GM12874 (cell line): ENCODE measurements around the gene OGT.

Experiments used
- TF ChIP-seq, protein P1 (sequence below): IDR thresholded peaks from 2 replicates; pipeline ENCODE4 v1.5.1; 2011; ENCODE audit warnings: low read depth, mild to moderate bottlenecking, control low read depth, low read length, moderate library complexity; ENCODE audit not compliant: insufficient read depth

OGT gene

DNA sequence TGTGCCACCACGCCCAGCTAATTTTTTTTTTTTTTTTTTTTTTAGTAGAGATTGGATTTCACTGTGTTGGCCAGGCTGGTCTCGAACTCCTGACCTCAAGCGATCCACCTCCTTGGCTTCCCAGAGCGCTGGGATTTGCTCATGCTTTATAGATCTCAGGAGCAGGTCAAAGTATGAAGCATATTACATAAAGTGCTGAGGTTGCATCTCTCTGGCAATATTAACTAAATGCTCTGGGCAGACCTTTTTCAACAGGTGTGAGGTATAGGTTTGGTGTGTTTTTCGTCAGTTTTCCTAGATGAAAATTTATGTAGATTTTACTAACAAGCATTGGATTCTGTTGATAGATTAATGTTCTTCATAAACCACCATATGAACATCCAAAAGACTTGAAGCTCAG lies 26.0 kb downstream of the OGT start:
- TF ChIP-seq, protein P1, sequence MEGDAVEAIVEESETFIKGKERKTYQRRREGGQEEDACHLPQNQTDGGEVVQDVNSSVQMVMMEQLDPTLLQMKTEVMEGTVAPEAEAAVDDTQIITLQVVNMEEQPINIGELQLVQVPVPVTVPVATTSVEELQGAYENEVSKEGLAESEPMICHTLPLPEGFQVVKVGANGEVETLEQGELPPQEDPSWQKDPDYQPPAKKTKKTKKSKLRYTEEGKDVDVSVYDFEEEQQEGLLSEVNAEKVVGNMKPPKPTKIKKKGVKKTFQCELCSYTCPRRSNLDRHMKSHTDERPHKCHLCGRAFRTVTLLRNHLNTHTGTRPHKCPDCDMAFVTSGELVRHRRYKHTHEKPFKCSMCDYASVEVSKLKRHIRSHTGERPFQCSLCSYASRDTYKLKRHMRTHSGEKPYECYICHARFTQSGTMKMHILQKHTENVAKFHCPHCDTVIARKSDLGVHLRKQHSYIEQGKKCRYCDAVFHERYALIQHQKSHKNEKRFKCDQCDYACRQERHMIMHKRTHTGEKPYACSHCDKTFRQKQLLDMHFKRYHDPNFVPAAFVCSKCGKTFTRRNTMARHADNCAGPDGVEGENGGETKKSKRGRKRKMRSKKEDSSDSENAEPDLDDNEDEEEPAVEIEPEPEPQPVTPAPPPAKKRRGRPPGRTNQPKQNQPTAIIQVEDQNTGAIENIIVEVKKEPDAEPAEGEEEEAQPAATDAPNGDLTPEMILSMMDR: no peak

DNA sequence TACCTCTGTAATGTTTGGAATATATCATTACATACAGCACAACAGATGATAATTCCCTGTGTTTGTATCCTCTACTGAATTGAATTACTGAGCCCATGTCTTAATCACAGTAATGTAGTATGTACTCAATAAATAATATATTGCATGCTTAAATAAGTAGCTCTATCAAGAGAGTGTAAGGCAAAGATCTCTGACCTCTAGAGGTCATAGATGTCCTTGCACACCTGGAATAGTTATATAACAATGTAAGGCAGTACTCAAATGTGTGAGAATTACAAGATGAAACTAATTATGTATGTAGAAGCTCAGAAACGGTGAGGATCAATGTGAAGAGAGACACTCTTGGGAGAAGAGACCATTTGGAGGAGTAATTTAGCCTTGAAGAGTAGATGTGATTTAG lies 31.0 kb downstream of the OGT start:
- TF ChIP-seq, protein P1: no peak

DNA sequence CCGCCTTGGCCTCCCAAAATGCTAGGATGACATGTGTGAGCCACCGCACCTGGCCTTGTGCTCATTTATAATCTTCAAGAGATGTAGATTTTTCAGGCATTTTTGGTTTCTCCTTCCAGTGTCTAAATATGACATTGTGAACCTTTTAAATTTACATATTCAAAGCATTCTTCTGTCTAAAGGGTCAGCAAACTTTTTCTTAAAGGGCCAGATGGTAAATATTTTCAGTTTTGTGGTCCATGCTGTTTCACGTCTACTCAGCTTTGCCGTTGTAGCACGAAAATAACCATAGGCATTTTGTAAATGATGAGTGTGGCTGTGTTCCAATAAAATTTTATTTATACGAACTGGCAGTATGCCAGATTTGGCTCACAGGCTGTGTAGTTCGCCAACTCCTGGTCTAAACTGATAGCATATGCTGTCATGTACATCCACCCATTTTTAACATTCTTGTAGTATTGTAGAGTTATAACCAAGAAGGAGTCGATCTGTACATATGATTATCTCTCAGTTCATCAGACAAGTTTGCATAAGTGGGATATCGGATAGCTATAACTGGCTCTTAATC lies 32.7 kb downstream of the OGT start:
- TF ChIP-seq, protein P1: no peak

DNA sequence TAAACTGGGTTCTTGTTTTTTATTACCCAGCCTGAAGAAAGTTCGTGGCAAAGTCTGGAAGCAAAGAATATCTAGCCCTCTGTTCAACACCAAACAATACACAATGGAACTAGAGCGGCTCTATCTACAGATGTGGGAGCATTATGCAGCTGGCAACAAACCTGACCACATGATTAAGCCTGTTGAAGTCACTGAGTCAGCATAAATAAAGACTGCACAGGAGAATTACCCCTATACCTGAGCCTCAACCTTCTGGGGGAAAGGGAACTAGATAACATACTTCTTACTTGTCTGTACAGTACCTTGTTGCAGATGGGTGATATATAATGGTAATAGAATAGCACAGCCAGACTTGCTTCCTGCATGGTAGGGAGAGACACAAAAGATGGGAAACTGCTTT lies 40.7 kb downstream of the OGT start:
- TF ChIP-seq, protein P1: no peak

DNA sequence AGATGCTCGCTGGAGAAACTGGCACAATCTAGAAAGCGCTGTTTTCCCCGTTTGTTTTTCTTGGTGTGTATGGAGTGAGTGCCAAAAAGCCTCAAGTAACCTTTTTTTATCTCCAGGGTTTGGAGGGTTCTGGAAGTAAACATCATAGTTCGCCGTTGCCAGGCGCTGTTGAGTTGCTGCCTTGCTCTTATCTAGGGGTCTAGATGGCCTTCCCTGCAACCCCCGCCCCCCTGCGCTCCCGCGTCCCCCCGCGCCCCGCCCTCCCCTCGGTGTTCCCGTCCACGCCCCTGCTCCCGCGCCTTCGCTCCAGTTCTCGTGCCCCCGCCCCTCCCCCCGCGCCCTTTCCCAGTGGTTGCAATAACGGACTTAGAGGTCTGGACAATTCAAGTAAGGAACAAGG lies 44.8 kb downstream of the OGT start:
- TF ChIP-seq, protein P1: no peak

DNA sequence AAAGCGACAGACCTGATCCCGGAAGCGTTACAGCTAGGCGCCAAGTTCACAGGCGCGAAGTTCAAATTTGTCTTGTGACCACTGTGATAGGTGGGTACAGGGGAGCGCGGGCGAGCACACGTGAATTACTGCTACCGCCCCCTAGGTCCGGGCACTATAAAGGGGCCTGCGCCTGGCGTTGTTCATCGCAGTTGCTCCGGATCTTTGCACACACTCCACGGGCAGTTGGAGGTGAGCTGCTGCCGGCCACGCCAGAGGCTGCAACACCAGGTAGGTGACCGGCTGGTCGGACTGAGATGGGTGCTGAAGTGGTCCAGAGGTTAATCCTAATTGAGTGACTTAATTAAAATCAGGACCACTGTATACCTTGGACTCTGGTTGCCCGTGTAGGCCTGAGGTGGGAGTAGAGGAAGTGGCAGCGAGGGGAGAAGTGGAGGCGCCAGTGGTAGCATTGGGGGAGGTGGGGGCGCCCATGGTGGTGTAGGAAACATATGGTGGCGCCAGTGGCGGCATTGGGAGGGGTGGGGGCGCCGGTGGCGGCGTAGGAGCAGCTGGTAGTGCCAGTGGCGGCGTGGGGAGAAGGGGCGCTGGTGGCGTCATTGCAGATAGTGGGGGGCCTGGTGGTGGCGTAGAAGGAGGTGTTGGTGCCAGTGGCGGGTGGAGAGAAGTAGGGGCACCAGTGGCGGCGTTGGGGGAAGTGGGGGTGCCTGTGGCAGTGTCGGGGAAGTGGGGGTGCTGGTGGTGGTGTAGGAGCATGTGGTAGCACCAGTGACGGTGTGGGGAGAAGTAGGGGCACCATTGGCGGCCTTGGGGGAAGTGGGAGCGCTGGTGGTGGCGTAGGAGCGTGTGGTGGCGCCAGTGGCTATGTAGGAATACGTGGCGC lies 45.6 kb downstream of the OGT start, which contains the start of gene GCNA:
Gene GCNA, plus strand, starts transcription at position 185 of the 883 bp plus-strand sequence. CDS start 2,385 bp downstream, outside the sequence.
- TF ChIP-seq, protein P1: no peak

DNA sequence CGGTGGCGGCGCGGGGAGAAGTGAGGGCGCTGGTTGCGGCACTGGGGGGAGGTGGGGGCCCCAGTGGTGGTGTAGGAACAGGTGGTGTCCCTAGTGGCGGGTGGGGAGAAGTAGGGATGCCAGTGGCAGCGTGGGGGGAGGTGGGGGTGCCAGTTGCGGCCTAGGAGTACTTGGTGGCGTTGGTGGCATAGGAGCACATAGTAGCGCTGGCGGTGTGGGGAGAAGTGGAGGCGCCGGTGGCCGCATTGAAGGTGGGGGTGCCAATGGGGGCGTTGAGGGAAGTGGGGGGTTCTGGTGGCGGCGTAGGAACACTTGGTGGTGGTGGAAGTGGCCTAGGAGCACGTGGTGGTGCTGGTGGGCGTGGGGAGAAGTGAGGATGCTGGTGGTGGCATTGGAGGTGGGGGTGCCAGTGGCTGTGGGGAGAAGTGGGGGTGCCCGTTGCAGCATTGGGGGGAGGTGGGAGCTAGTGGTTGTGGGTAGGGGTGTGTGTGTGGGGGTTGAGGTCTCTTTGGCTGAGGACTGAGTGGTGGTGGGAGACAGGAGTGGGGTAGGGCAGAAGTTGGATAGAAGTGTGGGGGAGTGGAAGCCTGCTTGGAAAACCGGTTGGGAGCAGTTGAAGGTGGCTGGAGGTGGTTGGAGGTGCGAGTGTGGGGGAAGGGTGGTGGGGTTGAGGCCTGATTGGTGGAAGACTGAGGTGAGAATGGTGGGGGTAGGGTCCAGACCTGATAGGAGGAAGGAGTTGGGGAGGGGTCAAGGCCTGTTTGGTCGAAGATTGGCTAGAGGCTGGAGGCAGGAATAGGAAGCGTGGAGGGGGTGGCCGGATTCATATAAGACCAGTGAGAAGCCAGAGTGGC lies 46.5 kb downstream of the OGT start:
- TF ChIP-seq, protein P1: no peak
